Measurements from ENCODE around the gene SULF2.

SULF2 gene

DNA sequence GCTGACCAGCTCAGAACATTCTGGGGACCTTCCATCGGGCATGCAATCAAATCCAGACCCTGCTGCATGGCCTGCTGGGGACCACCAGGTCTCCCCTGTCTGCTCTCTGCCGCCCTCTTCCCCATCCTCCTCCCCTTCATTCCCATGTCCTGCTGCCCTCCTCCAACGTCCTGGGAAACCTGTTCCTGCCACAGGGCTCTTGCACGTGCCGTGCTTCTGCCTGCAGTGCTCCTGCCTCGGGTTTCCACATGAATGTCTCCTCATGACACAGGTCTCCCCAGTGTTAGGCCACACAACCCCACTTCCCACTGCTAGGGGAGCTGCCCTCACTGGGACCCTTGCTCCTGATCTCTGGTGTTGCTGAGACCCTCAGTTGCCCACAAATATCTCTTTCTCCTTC lies 37.2 kb downstream of the SULF2 start:
- no peak overlapping the region for H3K4me3 ChIP-seq (ENCODE audit: low read depth, low read length)

GRCh38 chr20:47747669-47748031 lies 37.6 kb downstream of the SULF2 start:
- no peak for DNase-seq (ENCODE audit: low read depth)

More for the DNA sequence above, 37.2 kb downstream of the SULF2 start:
- DNase-seq (ENCODE audit: low read depth), result no peak

GRCh38 chr20:47744803-47745202 lies 40.5 kb downstream of the SULF2 start:
- no peak for DNase-seq (ENCODE audit: low read depth)
- H3K4me3 ChIP-seq (ENCODE audit: low read depth, low read length), result no peak overlapping the region

More at GRCh38 chr20:47747669-47748031, 37.6 kb downstream of the SULF2 start:
- no peak overlapping the region for H3K4me3 ChIP-seq (ENCODE audit: low read depth, low read length)

DNA sequence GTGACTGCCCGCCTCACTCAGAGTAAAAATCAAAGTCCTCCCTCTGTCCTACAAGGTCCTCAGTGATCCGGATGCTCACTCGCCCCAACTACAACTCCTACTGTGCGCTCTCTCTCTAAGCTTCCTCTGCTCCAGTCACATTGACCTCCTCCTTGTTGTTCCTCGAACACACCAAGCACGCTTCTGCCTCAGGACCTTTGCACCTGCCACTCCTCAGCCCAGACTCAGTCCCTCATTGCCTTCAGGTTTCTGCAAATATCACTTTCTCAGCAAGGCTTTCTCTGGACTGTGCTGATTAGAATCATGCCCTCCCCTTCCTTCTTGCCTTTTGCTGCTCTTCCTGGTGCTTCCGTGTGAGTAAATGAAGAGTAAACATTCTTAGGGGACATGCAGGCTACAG lies 41.6 kb downstream of the SULF2 start:
- H3K4me3 ChIP-seq (ENCODE audit: low read depth, low read length), result no peak overlapping the region
- no peak for DNase-seq (ENCODE audit: low read depth)

DNA sequence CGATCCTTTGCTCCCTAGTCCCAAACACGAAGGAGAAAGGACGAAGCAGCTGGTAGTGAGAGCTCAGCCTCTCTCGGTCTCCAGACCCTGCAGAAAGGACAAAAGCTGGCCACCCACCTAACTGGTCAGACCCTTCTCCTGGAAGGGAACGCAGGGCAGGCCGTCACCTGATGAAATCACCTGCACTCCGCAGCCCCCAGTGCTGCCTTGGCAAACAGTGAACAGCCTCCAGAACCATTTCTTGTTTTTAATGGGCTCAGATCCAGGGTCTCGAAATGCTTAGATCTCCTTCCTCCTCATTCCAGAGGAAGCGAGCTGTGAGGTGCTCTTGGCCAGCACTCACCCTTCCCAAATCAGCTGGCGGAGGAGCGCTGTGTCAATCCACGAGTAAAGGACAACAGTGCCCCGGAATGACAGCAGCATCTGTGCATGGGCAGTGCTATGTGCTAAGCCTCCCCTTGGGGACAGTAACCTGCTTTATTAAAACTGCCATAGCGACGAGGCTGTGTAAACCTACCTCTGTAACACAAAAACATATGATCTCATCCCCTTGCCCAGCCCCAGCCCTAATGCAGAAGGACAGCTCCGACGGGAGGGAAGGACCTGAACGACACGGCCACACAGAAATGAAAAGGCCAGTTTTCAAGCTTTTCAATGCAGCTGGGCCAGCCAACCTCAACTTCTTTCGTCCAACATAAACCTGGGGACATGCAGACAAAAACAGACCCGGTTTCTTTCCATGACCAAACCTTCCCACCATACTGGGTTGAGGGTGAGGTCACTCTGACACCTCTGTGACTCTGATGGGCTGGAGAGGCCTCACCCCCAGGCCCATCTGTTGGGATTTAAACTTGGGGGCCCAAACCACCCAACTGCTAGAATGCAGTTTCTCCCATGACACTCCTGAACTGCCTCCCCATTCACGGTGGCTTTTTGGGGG lies 43.3 kb downstream of the SULF2 start:
- DNase-seq (ENCODE audit: low read depth), result no peak
- no peak overlapping the region for H3K4me3 ChIP-seq (ENCODE audit: low read depth, low read length)

DNA sequence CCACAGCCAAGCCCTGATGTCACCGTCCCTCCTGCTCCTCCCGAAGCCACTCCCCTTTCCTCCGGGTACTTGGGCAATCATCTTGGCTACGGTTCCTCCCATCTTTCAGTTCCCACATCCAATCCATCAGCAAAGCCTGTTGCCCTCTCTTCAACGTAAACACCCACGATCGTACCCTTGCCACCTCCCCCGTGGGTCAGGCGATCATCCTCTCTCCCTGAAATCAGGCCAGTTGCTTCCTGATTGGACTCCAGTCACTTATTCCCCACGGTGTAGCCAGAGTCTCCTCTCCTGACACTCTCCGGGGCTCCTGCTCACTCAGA lies 44.5 kb downstream of the SULF2 start:
- DNase-seq (ENCODE audit: low read depth), result no peak
- no peak overlapping the region for H3K4me3 ChIP-seq (ENCODE audit: low read depth, low read length)

GRCh38 chr20:47740121-47740861 lies 45.0 kb downstream of the SULF2 start:
- no peak overlapping the region for H3K4me3 ChIP-seq (ENCODE audit: low read depth, low read length)
- no peak for DNase-seq (ENCODE audit: low read depth)

GRCh38 chr20:47737923-47738322 lies 47.4 kb downstream of the SULF2 start:
- DNase-seq (ENCODE audit: low read depth), result no peak
- H3K4me3 ChIP-seq (ENCODE audit: low read depth, low read length), result no peak overlapping the region

DNA sequence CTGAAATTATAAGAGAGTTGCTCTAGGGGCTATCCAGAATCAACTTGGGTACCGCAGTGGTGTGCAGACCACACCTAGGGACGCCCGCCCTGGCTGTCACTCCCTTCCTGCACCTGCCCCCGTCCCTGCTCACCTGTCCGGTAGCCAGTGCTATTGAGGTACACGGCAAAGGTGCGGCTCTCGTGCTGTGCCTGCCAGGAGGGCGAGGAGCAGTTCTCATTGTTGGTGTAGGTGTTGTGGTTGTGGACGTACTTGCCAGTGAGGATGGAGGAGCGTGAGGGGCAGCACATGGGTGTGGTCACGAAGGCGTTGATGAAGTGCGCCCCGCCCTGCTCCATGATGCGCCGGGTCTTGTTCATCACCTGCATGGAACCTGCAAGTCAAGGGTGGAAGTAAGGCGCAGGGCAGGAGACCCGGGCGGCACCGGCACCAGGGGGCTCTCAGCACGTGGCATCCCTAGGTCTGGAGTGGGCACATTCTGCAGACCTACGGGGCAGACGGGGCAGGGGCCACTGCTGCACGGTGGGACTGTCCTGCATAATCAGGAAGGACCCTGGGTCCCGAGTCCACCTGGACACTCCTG lies 48.6 kb downstream of the SULF2 start:
- no peak overlapping the region for H3K4me3 ChIP-seq (ENCODE audit: low read depth, low read length)
- DNase-seq (ENCODE audit: low read depth), result no peak

DNA sequence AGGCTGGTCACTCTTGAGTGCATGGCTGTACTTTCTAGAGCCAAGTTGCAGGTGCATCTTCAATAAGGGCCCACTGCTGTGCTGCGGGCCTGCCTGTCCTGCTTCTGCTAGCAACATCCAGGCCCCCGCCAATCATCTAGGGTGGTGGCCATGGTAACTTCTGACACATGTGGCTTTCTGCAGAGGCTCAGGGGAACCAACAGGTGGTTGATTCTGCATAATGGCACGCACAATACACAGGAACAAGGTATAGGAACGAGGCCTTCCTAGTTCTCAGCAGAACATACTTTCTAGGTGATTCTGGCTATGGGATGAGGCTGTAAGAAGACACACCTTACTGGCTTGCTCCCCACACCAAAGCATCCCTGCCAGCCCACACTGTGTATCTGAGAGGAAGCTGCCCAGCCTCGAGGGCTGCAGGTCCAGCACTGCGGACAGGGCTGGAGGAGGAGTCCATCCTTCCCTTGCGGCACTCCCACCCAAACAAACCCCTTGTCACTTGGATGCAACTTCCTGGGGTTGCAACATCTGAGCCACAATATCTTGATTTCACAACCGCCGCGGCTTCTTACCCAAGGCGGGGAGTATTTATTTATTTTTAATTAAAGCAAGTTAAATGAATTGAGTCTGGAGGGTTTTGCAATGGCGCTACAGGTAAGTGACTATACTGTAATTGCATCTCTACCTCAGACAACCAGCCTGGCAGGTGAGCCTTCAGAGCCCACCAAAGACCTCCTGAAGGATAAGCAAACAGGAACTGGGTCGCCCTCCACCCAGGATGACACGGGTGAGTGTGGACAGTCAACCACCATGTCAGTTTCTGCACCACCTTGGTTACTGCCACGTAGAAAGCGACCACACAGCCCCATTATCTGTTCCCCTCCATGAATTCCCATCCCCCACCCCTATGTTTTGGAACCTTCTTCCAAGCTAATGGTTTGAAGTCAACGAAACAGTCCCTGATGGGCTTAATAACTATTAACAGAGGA lies 49.6 kb downstream of the SULF2 start:
- no peak for DNase-seq (ENCODE audit: low read depth)
- H3K4me3 ChIP-seq (ENCODE audit: low read depth, low read length), result no peak overlapping the region

- DNase-seq (ENCODE audit: low read depth), result no peak
- H3K4me3 ChIP-seq (ENCODE audit: low read depth, low read length), result no peak overlapping the region
Measured at GRCh38 chr20:47734870-47735269, 50.4 kb downstream of the SULF2 start.

DNA sequence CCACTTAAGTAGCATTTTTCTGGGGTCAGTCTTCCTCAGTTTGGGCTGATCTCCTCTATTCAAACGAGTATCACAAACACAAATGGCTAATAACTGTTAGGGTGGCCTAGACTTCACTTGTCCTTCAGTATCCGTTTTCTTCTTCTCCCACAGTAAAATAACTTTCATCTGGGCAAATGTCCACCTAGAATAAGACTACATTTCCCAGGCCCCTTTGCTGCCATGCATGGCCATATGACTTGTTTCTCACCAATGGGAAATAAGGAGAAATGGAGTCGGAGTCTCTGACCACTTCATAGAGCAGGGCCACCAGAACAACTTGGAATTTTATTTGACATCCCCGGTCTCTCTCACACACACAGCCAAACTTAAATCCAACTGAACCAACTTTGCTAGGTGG lies 51.4 kb downstream of the SULF2 start:
- no peak for DNase-seq (ENCODE audit: low read depth)
- H3K4me3 ChIP-seq (ENCODE audit: low read depth, low read length), result no peak overlapping the region

DNA sequence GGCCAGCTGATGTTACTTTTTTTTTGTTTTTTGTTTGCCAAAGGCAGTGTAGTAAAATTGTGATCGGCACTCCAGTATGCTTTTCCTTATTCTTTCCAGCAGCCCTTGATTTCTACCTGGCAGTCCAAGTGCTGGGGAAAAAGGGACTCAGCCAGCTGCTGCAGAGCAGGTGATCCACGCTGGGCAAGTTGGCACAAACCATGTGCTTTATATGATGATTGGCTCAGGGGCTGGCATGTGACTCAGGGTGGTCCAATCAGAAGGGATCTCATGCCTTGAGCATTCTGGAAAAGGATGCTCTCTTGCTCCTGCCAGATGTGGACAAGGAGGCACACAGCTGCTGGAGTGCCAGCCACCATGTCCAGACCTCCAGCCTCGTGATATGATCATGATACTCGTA lies 54.5 kb downstream of the SULF2 start:
- no peak overlapping the region for H3K4me3 ChIP-seq (ENCODE audit: low read depth, low read length)
- no peak for DNase-seq (ENCODE audit: low read depth)

DNA sequence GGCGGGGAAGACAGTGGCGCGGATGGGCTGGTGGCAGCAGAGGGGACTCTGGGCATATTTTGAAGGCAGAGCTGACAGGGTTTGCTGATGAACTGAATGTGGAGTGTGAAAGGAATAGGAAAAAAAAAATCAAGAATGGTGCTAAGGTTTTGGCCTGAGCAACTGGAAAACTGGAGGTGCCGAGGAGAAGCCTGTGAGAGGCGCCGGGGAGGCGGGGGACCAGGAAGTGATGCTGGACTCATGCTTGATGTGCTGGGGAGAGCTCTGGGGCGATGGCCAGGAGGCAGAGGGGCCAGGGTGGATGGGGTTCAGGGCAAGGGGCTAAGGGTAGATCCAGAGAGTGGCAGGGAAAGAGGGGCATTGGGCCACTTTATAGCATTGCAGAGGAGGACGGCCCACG lies 55.8 kb downstream of the SULF2 start:
- no peak for DNase-seq (ENCODE audit: low read depth)
- no peak overlapping the region for H3K4me3 ChIP-seq (ENCODE audit: low read depth, low read length)

GRCh38 chr20:47727909-47728361 lies 57.3 kb downstream of the SULF2 start:
- no peak for DNase-seq (ENCODE audit: low read depth)
- no peak overlapping the region for H3K4me3 ChIP-seq (ENCODE audit: low read depth, low read length)

DNA sequence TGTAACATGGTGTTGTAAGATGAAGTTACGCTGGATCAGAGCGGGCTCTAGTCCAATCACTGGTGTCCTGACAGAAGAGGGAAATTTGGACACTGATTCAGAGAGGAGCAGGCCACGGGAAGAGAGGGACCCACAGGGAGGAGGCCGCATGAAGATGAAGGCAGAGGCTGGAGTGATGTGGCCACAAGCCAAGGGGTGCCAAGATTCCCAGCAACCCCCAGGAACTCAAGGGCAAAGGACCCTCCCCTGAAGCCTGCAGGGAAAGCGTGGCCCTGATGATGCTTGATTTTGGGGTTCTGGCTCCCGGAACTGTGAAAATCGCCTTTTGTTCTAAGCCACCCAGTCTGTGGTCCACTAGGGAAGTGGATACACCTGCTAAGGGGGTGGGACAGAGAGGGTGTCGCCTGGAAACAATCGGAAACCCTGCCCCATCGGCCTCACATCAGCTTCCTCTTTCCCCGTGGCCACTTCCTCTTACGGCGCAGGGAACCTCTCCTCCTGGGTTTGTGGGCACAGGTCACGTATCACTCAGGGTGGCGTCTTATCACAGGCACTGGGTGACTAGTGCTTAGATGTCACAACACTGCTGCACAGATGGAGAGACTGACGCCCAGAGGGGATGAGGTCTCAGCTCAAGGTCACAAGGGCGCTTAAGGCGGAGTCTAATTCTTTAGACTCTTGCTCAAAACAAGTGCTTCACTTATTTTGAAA lies 58.0 kb downstream of the SULF2 start:
- no peak overlapping the region for H3K4me3 ChIP-seq (ENCODE audit: low read depth, low read length)

GRCh38 chr20:47726632-47727031 lies 58.6 kb downstream of the SULF2 start:
- no peak for DNase-seq (ENCODE audit: low read depth)
- no peak overlapping the region for H3K4me3 ChIP-seq (ENCODE audit: low read depth, low read length)

More for the DNA sequence above, 58.0 kb downstream of the SULF2 start:
- no peak for DNase-seq (ENCODE audit: low read depth)

GRCh38 chr20:47725248-47725973 lies 59.9 kb downstream of the SULF2 start:
- no peak for DNase-seq (ENCODE audit: low read depth)
- H3K4me3 ChIP-seq (ENCODE audit: low read depth, low read length), result no peak overlapping the region
